Measurements from ENCODE around the gene C13orf46. TPM values are rescaled to one million over a fixed set of nuclear protein-coding genes. Genes with fewer than 3 reads are reported as not detected.

The C13orf46 gene
- total RNA-seq (10 to 100 TPM in 2 of 5 donors, 1 to 10 TPM in 1, under 1 TPM in 1, not detected in 1; 0.58 to 32.6 (median 12.0) TPM), polyA plus RNA-seq (10 to 100 TPM in 1 of 3 donors, 1 to 10 TPM in 1, under 1 TPM in 1; 0.95 to 17.6 (median 8.7) TPM)
- long read RNA-seq, donor 1 = 0 reads
- long read RNA-seq, donor 2 = 0 reads
- long read RNA-seq, donor 3 = 0 reads
- long read RNA-seq, donor 4 = 0 reads
- long read RNA-seq, donor 5 = 0 reads
- long read RNA-seq, donor 6 = 0 reads
- long read RNA-seq, donor 7 = 0 reads
- long read RNA-seq, donor 8 = 0 reads
- long read RNA-seq, donor 9 = 0 reads
- long read RNA-seq, donor 10 = 0 reads

DNA sequence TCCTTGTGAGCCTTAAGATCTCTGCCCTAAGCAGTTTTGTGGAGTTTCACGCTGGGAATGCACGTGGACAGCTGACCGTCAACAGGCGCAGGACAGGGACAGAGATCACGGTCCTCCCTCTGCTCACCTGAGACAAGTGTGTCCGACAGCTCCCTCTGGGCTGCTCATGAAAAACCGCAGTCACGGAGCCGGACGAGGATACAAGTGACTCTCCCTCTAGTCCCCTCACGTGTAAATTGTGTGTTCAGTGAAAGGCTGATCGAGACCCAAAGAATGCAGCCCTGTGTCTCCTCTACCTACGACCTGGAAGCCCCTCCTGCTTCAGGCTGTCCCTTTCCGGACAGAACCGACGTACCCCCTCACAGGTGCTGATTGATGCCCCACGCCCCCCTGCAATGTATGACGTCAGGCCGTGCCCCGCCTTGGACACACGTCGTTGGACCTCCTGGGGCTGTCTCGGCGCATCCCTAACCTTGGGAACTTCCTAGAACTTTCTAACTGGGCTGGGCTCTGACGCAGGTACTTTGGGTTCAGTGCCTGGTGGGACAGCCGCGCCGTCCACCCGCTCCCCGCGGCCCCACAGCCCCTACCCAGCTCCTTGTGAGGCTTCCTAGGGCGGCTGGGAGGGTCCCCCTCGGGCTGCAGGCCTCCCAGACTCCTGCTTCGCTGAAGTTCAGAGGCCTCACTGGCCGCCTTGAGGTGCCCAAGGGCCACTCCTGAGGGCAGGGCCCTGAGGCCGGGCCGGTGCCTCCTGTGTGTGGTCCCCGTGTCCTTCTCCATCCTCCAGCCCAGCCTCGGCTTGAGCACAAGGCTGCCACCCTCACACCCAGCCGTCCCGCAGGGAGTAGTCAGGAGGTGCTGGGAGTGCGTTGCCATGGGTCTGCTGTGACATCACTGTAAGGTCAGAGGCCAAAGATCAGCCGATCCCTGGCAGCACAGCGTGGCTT lies at the start of gene C13orf46:
Gene C13orf46 (minus strand): TSS at position 859 of the 947 bp plus-strand sequence. CDS start 79 bp downstream, at position 780.
- intact Hi-C loops (cut with DNase I; ENCODE audit: low total_unique reads) = no loop called here
- WGBS, 5 donors = 90 to 94% (median 90%) methylated on average over 25 to 44 of the region's 44 CpGs
- no peak for DNase-seq
- Histone ChIP-seq H3K4me3 (no peak within 1 kb of the TSS), H3K4me1 (peaks cover 19 to 55% (median 49%) of the 10 kb centered on the region in 4 donors), H3K27ac (peak within 1 kb of the TSS in 3 of 5 donors; percentile 4 to 94 (median 92)), H3K9me3 (no peaks in the 10 kb centered on the region), H3K36me3 (peaks cover 5 to 44% (median 41%) of the 10 kb centered on the region in 4 donors), H3K27me3 (no peaks in the 10 kb centered on the region)
- TF ChIP-seq POLR2AphosphoS5 (IDR thresholded peaks at IDR 0.05) = no peak
- TF ChIP-seq EP300 (IDR thresholded peaks at IDR 0.05) = no peak
- TF ChIP-seq, protein P1, sequence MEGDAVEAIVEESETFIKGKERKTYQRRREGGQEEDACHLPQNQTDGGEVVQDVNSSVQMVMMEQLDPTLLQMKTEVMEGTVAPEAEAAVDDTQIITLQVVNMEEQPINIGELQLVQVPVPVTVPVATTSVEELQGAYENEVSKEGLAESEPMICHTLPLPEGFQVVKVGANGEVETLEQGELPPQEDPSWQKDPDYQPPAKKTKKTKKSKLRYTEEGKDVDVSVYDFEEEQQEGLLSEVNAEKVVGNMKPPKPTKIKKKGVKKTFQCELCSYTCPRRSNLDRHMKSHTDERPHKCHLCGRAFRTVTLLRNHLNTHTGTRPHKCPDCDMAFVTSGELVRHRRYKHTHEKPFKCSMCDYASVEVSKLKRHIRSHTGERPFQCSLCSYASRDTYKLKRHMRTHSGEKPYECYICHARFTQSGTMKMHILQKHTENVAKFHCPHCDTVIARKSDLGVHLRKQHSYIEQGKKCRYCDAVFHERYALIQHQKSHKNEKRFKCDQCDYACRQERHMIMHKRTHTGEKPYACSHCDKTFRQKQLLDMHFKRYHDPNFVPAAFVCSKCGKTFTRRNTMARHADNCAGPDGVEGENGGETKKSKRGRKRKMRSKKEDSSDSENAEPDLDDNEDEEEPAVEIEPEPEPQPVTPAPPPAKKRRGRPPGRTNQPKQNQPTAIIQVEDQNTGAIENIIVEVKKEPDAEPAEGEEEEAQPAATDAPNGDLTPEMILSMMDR (IDR thresholded peaks at IDR 0.05) = no peak
- no peak for TF ChIP-seq POLR2A (IDR thresholded peaks at IDR 0.05)

GRCh38 chr13:114022876-114023275 lies 49.0 kb upstream of the C13orf46 start:
- intact Hi-C loops (cut with DNase I; ENCODE audit: low total_unique reads) = no loop called here
- no peak for DNase-seq
- WGBS, 5 donors = 82 to 93% (median 91%) methylated on average over 9 to 12 of the region's 12 CpGs

GRCh38 chr13:114022309-114022669 lies 48.4 kb upstream of the C13orf46 start:
- H3K9me3 ChIP-seq = no peaks in the 10 kb centered on the region
- peaks cover 8 to 29% (median 27%) of the 10 kb centered on the region in 4 donors for H3K4me1 ChIP-seq
- H3K27ac ChIP-seq = no peak overlapping the region
- 86 to 92% (median 90%) methylated on average over 5 to 9 of the region's 9 CpGs for WGBS, 5 donors
- H3K4me3 ChIP-seq = no peak overlapping the region
- TF ChIP-seq POLR2AphosphoS5 (IDR thresholded peaks at IDR 0.05) (no peak), EP300 (IDR thresholded peaks at IDR 0.05) (no peak), POLR2A (IDR thresholded peaks at IDR 0.05) (no peak)
- TF ChIP-seq, protein P1 (IDR thresholded peaks at IDR 0.05) = no peak
- H3K27me3 ChIP-seq = no peaks in the 10 kb centered on the region
- peaks cover 16 to 68% (median 59%) of the 10 kb centered on the region in 4 donors for H3K36me3 ChIP-seq
- no peak for DNase-seq
- intact Hi-C loops (cut with DNase I; ENCODE audit: low total_unique reads) = no loop called here

More at GRCh38 chr13:114022876-114023275, 49.0 kb upstream of the C13orf46 start:
- no peak overlapping the region for H3K27ac ChIP-seq
- TF ChIP-seq, protein P1 (IDR thresholded peaks at IDR 0.05) = no peak
- no peak for TF ChIP-seq EP300 (IDR thresholded peaks at IDR 0.05)
- no peak for TF ChIP-seq POLR2A (IDR thresholded peaks at IDR 0.05)
- TF ChIP-seq POLR2AphosphoS5 (IDR thresholded peaks at IDR 0.05) = no peak
- peaks cover 8 to 34% (median 33%) of the 10 kb centered on the region in 4 donors for H3K4me1 ChIP-seq
- no peaks in the 10 kb centered on the region for H3K27me3 ChIP-seq
- H3K9me3 ChIP-seq = no peaks in the 10 kb centered on the region
- no peak overlapping the region for H3K4me3 ChIP-seq
- peaks cover 12 to 62% (median 53%) of the 10 kb centered on the region in 4 donors for H3K36me3 ChIP-seq
